HFF-Myc (cell line): Measurements from ENCODE around the gene TF.

ENCODE experiments used
- DNase-seq: peaks from one replicate; pipeline ENCODE4 v3.0.0-alpha.2; 2011; ENCODE audit warnings: low read depth; ENCODE audit errors: extremely low read depth
- H3K4me3 ChIP-seq: replicated peaks from 2 replicates; pipeline ENCODE4 v1.5.1; 2011; ENCODE audit warnings: low read depth, mild to moderate bottlenecking, control low read depth, low read length
- TF ChIP-seq, protein P1 (sequence below): IDR thresholded peaks from 2 replicates; pipeline ENCODE4 v1.5.1; 2012; ENCODE audit warnings: mild to moderate bottlenecking, low read depth, low read length, control low read depth; ENCODE audit errors: missing control alignments

The TF gene

GRCh38 chr3:133745981-133746711 lies at the start of gene TF:
TF (plus strand) TSS chr3:133746393; CDS start chr3:133746441, 48 bp downstream.
- no peak within 1 kb of the TSS for H3K4me3 ChIP-seq
- TF ChIP-seq, protein P1, sequence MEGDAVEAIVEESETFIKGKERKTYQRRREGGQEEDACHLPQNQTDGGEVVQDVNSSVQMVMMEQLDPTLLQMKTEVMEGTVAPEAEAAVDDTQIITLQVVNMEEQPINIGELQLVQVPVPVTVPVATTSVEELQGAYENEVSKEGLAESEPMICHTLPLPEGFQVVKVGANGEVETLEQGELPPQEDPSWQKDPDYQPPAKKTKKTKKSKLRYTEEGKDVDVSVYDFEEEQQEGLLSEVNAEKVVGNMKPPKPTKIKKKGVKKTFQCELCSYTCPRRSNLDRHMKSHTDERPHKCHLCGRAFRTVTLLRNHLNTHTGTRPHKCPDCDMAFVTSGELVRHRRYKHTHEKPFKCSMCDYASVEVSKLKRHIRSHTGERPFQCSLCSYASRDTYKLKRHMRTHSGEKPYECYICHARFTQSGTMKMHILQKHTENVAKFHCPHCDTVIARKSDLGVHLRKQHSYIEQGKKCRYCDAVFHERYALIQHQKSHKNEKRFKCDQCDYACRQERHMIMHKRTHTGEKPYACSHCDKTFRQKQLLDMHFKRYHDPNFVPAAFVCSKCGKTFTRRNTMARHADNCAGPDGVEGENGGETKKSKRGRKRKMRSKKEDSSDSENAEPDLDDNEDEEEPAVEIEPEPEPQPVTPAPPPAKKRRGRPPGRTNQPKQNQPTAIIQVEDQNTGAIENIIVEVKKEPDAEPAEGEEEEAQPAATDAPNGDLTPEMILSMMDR, result no peak
- no peak for DNase-seq

DNA sequence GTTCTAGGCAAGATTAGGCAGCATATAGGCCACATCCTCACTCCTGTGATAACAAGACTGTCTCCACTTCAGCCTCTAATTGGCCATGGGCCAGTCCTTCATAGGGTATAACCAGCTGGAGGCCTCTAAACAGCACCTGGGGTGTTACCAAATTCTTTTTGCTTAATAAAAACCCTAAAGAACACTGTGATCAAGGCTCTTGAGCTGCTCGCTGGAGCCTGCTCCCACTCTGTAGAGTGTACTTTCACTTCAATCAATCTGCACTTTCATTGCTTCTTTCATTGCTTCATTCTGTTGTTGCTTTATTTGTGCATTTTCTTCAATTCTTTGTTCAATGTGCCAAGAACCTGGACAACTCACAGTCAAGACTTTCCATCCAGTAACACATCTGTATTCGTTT lies 48.2 kb upstream of the TF start:
- TF ChIP-seq, protein P1, result no peak
- H3K4me3 ChIP-seq, result no peak overlapping the region
- no peak for DNase-seq

- DNase-seq, result no peak
- TF ChIP-seq, protein P1, result no peak
- no peak overlapping the region for H3K4me3 ChIP-seq
These were observed 46.7 kb upstream of the TF start for GRCh38 chr3:133699467-133699866.

GRCh38 chr3:133699903-133700302 lies 46.3 kb upstream of the TF start:
- TF ChIP-seq, protein P1, result no peak

GRCh38 chr3:133700351-133700750 lies 45.8 kb upstream of the TF start:
- H3K4me3 ChIP-seq, result no peak overlapping the region

More at GRCh38 chr3:133699903-133700302, 46.3 kb upstream of the TF start:
- no peak overlapping the region for H3K4me3 ChIP-seq
- no peak for DNase-seq

DNA sequence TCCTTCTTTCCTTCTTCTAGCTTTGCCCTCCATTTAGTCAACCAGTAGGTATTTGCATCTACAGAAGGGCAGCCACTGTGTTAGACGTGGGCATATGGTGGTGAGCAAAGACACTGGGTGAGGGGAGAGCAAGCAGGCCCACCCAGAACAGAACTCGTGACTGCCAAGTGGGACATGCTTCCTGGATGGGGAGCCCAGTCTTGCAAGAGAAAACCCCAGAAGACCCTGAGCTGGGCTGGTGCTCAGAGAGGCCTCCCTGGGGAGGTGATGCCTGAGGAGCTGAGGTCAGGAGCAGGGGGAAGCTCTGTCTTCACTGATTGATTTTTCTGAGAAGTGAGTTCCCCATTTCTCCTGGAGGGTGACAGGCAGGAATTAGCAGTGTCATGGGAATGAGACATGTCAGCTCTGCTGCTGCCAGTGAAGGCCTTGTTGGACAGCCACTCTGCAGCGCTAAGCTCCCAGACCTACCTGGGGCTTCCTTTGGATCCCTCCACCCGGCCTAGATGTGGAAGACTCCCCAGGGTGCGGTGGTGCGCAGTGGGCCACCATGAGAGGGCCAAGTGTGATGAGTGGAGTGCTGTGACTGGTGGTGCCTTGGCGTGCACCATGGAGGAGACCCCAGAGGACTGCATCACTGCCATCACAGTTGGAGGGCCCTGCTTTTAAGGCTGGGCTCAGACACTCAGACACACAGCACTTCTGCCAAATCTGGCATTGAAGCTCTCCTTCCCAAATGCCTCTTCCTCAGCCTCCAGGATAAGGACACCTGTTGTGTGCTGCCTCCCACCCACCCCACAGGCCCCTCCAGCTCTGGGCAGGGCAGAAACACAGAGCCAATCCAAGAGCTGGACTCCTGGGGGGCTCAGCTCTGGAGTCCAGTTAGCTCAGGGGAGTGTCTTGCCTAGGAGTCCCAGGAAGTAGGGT lies 44.5 kb upstream of the TF start:
- TF ChIP-seq, protein P1, result no peak

More at GRCh38 chr3:133700351-133700750, 45.8 kb upstream of the TF start:
- TF ChIP-seq, protein P1, result no peak
- no peak for DNase-seq

More for the DNA sequence above, 44.5 kb upstream of the TF start:
- no peak overlapping the region for H3K4me3 ChIP-seq
- no peak for DNase-seq
